Right atrium auricular region (tissue), 2 donors: ENCODE results near the gene IRS2. TPM values are rescaled to one million over a fixed set of nuclear protein-coding genes. Genes with fewer than 3 reads are reported as not detected.

Source experiments
- DNase-seq: peaks from one replicate; pipeline ENCODE4 v3.0.0-alpha.2; 2019; ENCODE audit warnings: low spot score
- H3K27ac ChIP-seq, 2 donors: fragments of 200-600 bp; sonication (generic); 1 replicate in 1 of 2; 2 replicates in 1 of 2; pipeline ENCODE4 v1.5.1; 2016 to 2019
- H3K27me3 ChIP-seq, 2 donors: fragments of 200-600 bp; sonication (generic); one replicate each; pipeline versions ENCODE4 v1.5.1 to v1.6.0; 2017 to 2019
- H3K36me3 ChIP-seq: fragments of 200-600 bp; sonication (generic); one replicate; pipeline ENCODE4 v1.5.1; 2016
- H3K4me1 ChIP-seq, 2 donors: fragments of 200-600 bp; sonication (generic); one replicate each; pipeline versions ENCODE4 v1.5.1 to v1.6.0; 2017 to 2019
- H3K4me3 ChIP-seq, 2 donors: fragments of 200-600 bp; sonication (generic); 1 replicate in 1 of 2; 2 replicates in 1 of 2; pipeline ENCODE4 v1.5.1; 2017 to 2019; ENCODE audit warnings: mild to moderate bottlenecking in 1 of 2, moderate library complexity in 1 of 2
- H3K9me3 ChIP-seq, 2 donors: fragments of 200-600 bp; sonication (generic); one replicate each; pipeline ENCODE4 v1.5.1; 2019
- CTCF ChIP-seq, 2 donors: fragments of 200-600 bp; sonication (generic); IDR thresholded peaks; one replicate each; pipeline ENCODE4 v1.5.1; 2019; ENCODE audit warnings: antibody characterized with exemption in 2 of 2
- total RNA-seq, 2 donors: library from RNA; depleted of rRNA; stranded (reverse); fragments of >200 nt; gene quantifications; one replicate each; pipeline ENCODE4 v1.1.0, GENCODE V29; 2016

Gene IRS2
- total RNA-seq, 2 donors from 2014 or later: 21.2 to 57.6 TPM

- peaks cover 0 to 7% of the 10 kb centered on the region in 2 donors for H3K4me1 ChIP-seq
- H3K4me3 ChIP-seq: no peak overlapping the region
- DNase-seq: peak; percentile 50
- no peaks in the 10 kb centered on the region for H3K9me3 ChIP-seq
- H3K27ac ChIP-seq: no peak overlapping the region
- TF ChIP-seq CTCF (IDR thresholded peaks at IDR 0.05): no peak
- H3K36me3 ChIP-seq: peaks cover 29% of the 10 kb centered on the region
- H3K27me3 ChIP-seq: no peaks in the 10 kb centered on the region
Observed at GRCh38 chr13:109749365-109749764, 37.0 kb downstream of the IRS2 start.

- TF ChIP-seq CTCF (IDR thresholded peaks at IDR 0.05): no peak
- Histone ChIP-seq H3K4me3 (no peak overlapping the region), H3K27ac (no peak overlapping the region), H3K27me3 (no peaks in the 10 kb centered on the region), H3K36me3 (peaks cover 22% of the 10 kb centered on the region), H3K4me1 (peaks cover 0 to 12% of the 10 kb centered on the region in 2 donors), H3K9me3 (no peaks in the 10 kb centered on the region)
- peak; percentile 38 for DNase-seq
Observed at GRCh38 chr13:109748677-109749076, 37.7 kb downstream of the IRS2 start.

- H3K27ac ChIP-seq: no peak overlapping the region
- TF ChIP-seq CTCF (IDR thresholded peaks at IDR 0.05): no peak
- H3K27me3 ChIP-seq: no peaks in the 10 kb centered on the region
- no peaks in the 10 kb centered on the region for H3K9me3 ChIP-seq
- DNase-seq: peak; percentile 2
- no peak overlapping the region for H3K4me3 ChIP-seq
- peaks cover 0 to 12% of the 10 kb centered on the region in 2 donors for H3K4me1 ChIP-seq
- H3K36me3 ChIP-seq: peaks cover 11% of the 10 kb centered on the region
Observed at GRCh38 chr13:109747524-109747923, 38.9 kb downstream of the IRS2 start.

GRCh38 chr13:109746364-109746763 is 40.0 kb downstream of the IRS2 start:
- no peak for TF ChIP-seq CTCF (IDR thresholded peaks at IDR 0.05)
- peak; percentile 51 for DNase-seq
- H3K27me3 ChIP-seq: no peaks in the 10 kb centered on the region
- H3K27ac ChIP-seq: no peak overlapping the region
- H3K9me3 ChIP-seq: no peaks in the 10 kb centered on the region
- H3K36me3 ChIP-seq: no peaks in the 10 kb centered on the region
- no peak overlapping the region for H3K4me3 ChIP-seq
- H3K4me1 ChIP-seq: peaks cover 0 to 12% of the 10 kb centered on the region in 2 donors

- peak; percentile 53 for DNase-seq
- Histone ChIP-seq H3K4me1 (peaks cover 0 to 12% of the 10 kb centered on the region in 2 donors), H3K36me3 (no peaks in the 10 kb centered on the region), H3K27ac (no peak overlapping the region), H3K9me3 (no peaks in the 10 kb centered on the region), H3K4me3 (no peak overlapping the region), H3K27me3 (no peaks in the 10 kb centered on the region)
- no peak for TF ChIP-seq CTCF (IDR thresholded peaks at IDR 0.05)
Observed at GRCh38 chr13:109745702-109746101, 40.7 kb downstream of the IRS2 start.

- Histone ChIP-seq H3K27me3 (no peaks in the 10 kb centered on the region), H3K4me1 (peaks cover 0 to 12% of the 10 kb centered on the region in 2 donors), H3K9me3 (no peaks in the 10 kb centered on the region), H3K4me3 (no peak overlapping the region), H3K36me3 (no peaks in the 10 kb centered on the region), H3K27ac (no peak overlapping the region)
- no peak for DNase-seq
- TF ChIP-seq CTCF (IDR thresholded peaks at IDR 0.05): no peak
Observed at GRCh38 chr13:109745060-109745459, 41.3 kb downstream of the IRS2 start.
